Psoas muscle (tissue), 8 donors: ENCODE data around the gene HMGCR. TPM values are rescaled to one million over a fixed set of nuclear protein-coding genes. Genes with fewer than 3 reads are reported as not detected.
"Not testable (repeated sequence)": the region's sequence is repeated elsewhere in the genome, so short reads cannot be mapped to it uniquely, and the experiment has no call there.

Experiments used
- ATAC-seq, 4 donors: fragments of 200-7000 bp; cut with Tn5 transposase; one replicate each; pipeline ENCODE4 v1.9.1; 2020; ENCODE audit warnings: moderate library complexity in 3 of 4, mild to moderate bottlenecking in 2 of 4
- DNase-seq, 2 donors: peaks; one replicate each; pipeline ENCODE4 v3.0.0-alpha.2; 2020
- H3K27ac ChIP-seq: fragments of 200-600 bp; one replicate; pipeline ENCODE4 v1.8.0; 2022
- H3K27me3 ChIP-seq, 3 donors: fragments of 200-600 bp in 1 of 3; one replicate each; pipeline versions ENCODE4 v1.6.1 to v1.8.0; 2013 to 2022; ENCODE audit warnings: low read length in 2 of 3, mild to moderate bottlenecking in 2 of 3, moderate library complexity in 1 of 3; ENCODE audit not compliant: insufficient read depth in 3 of 3
- H3K36me3 ChIP-seq, 2 donors: fragments of 200-600 bp in 1 of 2; one replicate each; pipeline versions ENCODE4 v1.6.1 to v1.8.0; 2013 to 2022; ENCODE audit warnings: low read depth in 1 of 2, mild to moderate bottlenecking in 1 of 2, moderate library complexity in 1 of 2; ENCODE audit not compliant: insufficient read depth in 1 of 2
- H3K4me1 ChIP-seq: fragments of 200-600 bp; one replicate; pipeline ENCODE4 v1.8.0; 2022
- H3K4me3 ChIP-seq: fragments of 200-600 bp; one replicate; pipeline ENCODE4 v1.8.0; 2022; ENCODE audit warnings: mild to moderate bottlenecking
- H3K9me3 ChIP-seq: fragments of 200-600 bp; one replicate; pipeline ENCODE4 v1.8.0; 2022
- WGBS, 3 donors: extraction: QIAGEN DNeasy Blood & Tissue Kit; methylation state at CpG; one replicate each; pipeline versions ENCODE4 v1.1.6 to v1.1.7; 2013; 5-methylcytosine and 5-hydroxymethylcytosine counted together
- intact Hi-C, 2 donors: fragments of 100-400 bp; cut with DNase I; formaldehyde crosslinking; loops; one replicate each; pipeline versions ENCODE4 v1.11.0 to v1.14.2; 2022
- long read RNA-seq, 2 donors: library from polyadenylated mRNA; unstranded; transcript quantifications; one replicate each; pipeline ENCODE4 v2.0.0, GENCODE V29; 2021
- polyA plus RNA-seq, 3 donors: library from polyadenylated mRNA; stranded (reverse); fragments of 200-250 nt; gene quantifications; one replicate each; pipeline ENCODE4 v1.2.3, GENCODE V29; 2013
- total RNA-seq, 4 donors: library from RNA; stranded (reverse); fragmentation: NEBNext Ultra II Directional in 2 of 4; extraction: Animal tissue kit (Norgen Biotek cat#: 25700) in 2 of 4; gene quantifications; one replicate each; pipeline versions ENCODE4 v1.2.1 to v1.2.4, GENCODE V29; 2021 to 2023
- TF ChIP-seq, protein P1 (sequence below): fragments of 200-600 bp; IDR thresholded peaks from one replicate; pipeline ENCODE4 v1.8.0; 2022; ENCODE audit warnings: antibody characterized with exemption
- donor health status: healthy with polysubstance abuse.
- donor health status: DM: no; HTN: no; CAD: no; lungs with moderate emphysema.
- donor health status: Bipolar disorder and iron deficiency.
- donor health status: healthy.
- donor health status: DM: yes; HTN: yes; CAD: no.
- donor health status: DM: no; HTN: no; CAD: no.
- donor health status: DM: no; HTN: no; CAD: no.
- donor health status: DM: yes; HTN: yes; CAD: no.

Gene HMGCR
- total RNA-seq (10 to 100 TPM in 1 of 4 donors, 1 to 10 TPM in 3; 4.7 to 11.7 (median 7.1) TPM), polyA plus RNA-seq (1 to 10 TPM; 2.9 to 8.1 (median 4.8) TPM)
- long read RNA-seq, donor 1, partial matches to known transcripts, result 1 of 1 reads
- long read RNA-seq, donor 1, other reads (novel, unspliced or antisense), result 0 of 1 reads
- long read RNA-seq, donor 2, full-length matches to known transcripts, result 5 of 7 reads
- long read RNA-seq, donor 2, partial matches to known transcripts, result 1 of 7 reads
- long read RNA-seq, donor 2, other reads (novel, unspliced or antisense), result 1 of 7 reads

DNA sequence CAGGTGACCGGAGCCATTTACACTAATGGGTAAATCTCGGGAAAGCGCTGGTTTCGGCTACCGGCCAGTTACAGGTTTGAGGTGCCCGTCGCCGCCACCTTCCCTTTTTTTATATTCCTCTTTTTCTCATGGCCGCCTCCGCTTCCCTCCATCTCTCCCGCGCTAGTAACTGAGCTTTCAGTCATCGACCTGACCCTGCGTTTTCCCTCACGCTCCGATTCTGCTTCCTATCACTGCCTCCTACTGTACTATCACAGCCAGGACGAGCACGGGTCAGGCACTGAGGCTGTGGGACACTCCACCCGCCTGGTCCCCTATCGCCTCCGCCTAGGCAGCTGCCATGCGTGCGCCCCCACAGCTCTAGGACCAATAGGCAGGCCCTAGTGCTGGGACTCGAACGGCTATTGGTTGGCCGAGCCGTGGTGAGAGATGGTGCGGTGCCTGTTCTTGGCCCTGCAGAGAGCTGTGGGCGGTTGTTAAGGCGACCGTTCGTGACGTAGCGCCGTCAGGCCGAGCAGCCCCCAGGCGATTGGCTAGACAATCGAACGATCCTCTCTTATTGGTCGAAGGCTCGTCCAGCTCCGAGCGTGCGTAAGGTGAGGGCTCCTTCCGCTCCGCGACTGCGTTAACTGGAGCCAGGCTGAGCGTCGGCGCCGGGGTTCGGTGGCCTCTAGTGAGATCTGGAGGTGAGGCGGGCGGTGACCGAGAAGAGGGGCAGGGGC lies at the start of gene HMGCR:
HMGCR (plus strand) TSS at position 606 of the 722 bp plus-strand sequence. CDS start 5,386 bp downstream, outside the sequence.
- peaks cover 10% of the 10 kb centered on the region for H3K4me1 ChIP-seq
- 0% methylated on average over 50 to 56 of the region's 56 CpGs for WGBS, 3 donors
- intact Hi-C loops, result loop anchor here (2.0 to 10.0 kb wide), 3 partner anchors 100 to 284 kb away; partner anchors contain the start of genes ANKRD31 (in 2 of the 2) and GCNT4 (in 2 of the 2)
- no peaks in the 10 kb centered on the region for H3K9me3 ChIP-seq
- TF ChIP-seq, protein P1, sequence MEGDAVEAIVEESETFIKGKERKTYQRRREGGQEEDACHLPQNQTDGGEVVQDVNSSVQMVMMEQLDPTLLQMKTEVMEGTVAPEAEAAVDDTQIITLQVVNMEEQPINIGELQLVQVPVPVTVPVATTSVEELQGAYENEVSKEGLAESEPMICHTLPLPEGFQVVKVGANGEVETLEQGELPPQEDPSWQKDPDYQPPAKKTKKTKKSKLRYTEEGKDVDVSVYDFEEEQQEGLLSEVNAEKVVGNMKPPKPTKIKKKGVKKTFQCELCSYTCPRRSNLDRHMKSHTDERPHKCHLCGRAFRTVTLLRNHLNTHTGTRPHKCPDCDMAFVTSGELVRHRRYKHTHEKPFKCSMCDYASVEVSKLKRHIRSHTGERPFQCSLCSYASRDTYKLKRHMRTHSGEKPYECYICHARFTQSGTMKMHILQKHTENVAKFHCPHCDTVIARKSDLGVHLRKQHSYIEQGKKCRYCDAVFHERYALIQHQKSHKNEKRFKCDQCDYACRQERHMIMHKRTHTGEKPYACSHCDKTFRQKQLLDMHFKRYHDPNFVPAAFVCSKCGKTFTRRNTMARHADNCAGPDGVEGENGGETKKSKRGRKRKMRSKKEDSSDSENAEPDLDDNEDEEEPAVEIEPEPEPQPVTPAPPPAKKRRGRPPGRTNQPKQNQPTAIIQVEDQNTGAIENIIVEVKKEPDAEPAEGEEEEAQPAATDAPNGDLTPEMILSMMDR, result no peak
- peak within 1 kb of the TSS; percentile 82 for H3K27ac ChIP-seq
- peak; percentile 98 to 99 for DNase-seq
- no peaks in the 10 kb centered on the region for H3K36me3 ChIP-seq
- H3K27me3 ChIP-seq, result no peaks in the 10 kb centered on the region
- ATAC-seq, result peak; percentile 98 to 99 (median 99)
- H3K4me3 ChIP-seq, result peak within 1 kb of the TSS; percentile 91

DNA sequence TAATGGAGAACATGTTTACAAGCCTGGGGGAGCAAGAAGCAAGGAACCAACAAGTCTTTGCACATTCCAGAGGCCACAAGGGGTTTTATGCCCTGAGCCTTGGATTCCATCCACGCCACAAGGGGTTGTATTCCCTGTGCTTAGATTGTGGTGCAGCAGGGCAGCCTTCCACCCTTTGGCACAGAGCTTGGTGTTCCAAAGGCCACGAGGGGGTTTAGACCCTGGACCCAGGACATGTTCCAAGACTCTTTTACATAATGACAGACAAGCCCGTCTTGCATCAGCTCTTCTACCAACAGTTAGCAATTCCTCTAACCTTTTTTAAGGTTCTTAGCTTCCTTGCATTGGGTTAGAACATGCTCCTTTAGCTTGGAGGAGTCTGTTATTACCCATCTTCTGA lies 45.2 kb upstream of the HMGCR start:
- DNase-seq, H3K9me3 ChIP-seq, H3K27ac ChIP-seq, H3K36me3 ChIP-seq, intact Hi-C loops, ATAC-seq, H3K27me3 ChIP-seq, H3K4me1 ChIP-seq, H3K4me3 ChIP-seq: not testable (repeated sequence)
- 66 to 74% (median 68%) methylated on average over 3 of the region's 3 CpGs for WGBS, 3 donors

DNA sequence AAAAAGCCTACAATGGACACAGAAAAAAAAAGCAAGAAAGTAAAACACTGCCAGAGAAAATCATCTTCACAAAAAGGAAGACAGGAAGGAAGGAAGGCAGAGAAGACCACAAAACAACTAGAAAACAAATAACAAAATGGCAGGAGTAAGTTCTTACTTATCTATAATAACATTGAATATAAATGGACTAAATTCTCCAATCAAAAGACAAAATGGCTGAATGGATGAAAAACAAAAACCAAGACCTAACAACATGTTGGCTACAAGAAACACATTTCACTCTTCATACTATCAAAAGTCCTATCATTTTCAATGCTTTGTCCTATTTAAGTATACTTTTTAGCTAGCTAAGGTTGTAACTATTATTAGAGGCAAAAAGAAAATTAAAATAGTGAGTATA lies 36.9 kb upstream of the HMGCR start:
- ATAC-seq, result no peak
- TF ChIP-seq, protein P1, result no peak

DNA sequence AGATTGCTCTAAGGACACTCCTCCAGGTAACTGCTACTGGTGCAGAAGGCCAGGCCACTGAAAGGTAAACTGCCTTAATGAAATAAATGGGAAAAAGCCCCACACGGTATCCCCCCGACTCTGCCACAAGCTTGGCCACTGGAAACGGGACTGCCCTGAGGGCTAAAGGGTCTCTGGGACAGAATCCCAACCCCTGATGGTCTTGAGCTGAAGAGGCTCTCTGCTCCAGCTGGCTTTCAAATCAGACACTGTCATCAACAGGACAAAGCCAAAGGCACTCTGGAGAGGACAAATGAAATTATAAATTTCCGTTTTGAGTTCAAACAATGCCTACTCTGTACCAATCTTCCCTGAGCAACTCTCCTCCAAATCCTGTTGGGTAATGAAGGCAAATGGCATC lies 33.6 kb upstream of the HMGCR start:
- no peaks in the 10 kb centered on the region for H3K27me3 ChIP-seq
- WGBS, 3 donors, result 68 to 80% (median 78%) methylated on average over 4 of the region's 4 CpGs
- no peak for ATAC-seq
- H3K27ac ChIP-seq, result no peak overlapping the region
- no peaks in the 10 kb centered on the region for H3K4me1 ChIP-seq
- H3K36me3 ChIP-seq, result no peaks in the 10 kb centered on the region
- intact Hi-C loops, result no loop called here
- H3K9me3 ChIP-seq, result no peaks in the 10 kb centered on the region
- TF ChIP-seq, protein P1, result no peak
- no peak for DNase-seq
- no peak overlapping the region for H3K4me3 ChIP-seq

More for the DNA sequence above, 36.9 kb upstream of the HMGCR start:
- Histone ChIP-seq H3K36me3 (no peaks in the 10 kb centered on the region), H3K4me3 (no peak overlapping the region), H3K9me3 (no peaks in the 10 kb centered on the region), H3K4me1 (no peaks in the 10 kb centered on the region), H3K27me3 (no peaks in the 10 kb centered on the region), H3K27ac (no peak overlapping the region)
- no peak for DNase-seq
- intact Hi-C loops, result no loop called here

DNA sequence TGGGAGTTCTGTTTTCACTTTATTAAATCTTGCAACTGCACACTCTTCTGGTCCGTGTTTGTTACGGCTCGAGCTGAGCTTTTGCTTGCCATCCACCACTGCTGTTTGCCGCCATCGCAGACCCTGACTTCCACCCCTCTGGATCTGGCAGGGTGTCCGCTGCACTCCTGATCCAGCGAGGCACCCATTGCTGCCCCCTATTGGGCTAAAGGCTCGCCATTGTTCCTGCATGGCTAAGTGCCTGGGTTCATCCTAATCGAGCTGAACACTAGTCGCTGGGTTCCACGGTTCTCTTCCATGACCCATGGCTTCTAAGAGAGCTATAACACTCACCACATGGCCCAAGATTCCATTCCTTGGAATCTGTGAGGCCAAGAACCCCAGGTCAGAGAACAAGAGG lies 32.5 kb upstream of the HMGCR start:
- H3K4me1 ChIP-seq, H3K27ac ChIP-seq, H3K4me3 ChIP-seq, H3K36me3 ChIP-seq, H3K9me3 ChIP-seq, ATAC-seq, intact Hi-C loops, H3K27me3 ChIP-seq, DNase-seq: not testable (repeated sequence)
- 82 to 88% (median 83%) methylated on average over 11 of the region's 11 CpGs for WGBS, 3 donors
